Caco-2 (cell line): ENCODE results near the gene SVEP1. TPM values are rescaled to one million over a fixed set of nuclear protein-coding genes. Genes with fewer than 3 reads are reported as not detected.

Experiments
- BruUV-seq: library from RNA; stranded (reverse); fragments of 400-500 nt; replicated peaks from 2 replicates; lab custom pipeline; 2021; lab: Mats Ljungman, UMichigan
- CTCF ChIA-PET: fragments of 300-600 bp; sonication (Branson Sonifier 250); formaldehyde crosslinking; loops from one replicate; lab custom pipeline; 2022; ENCODE audit warnings: antibody characterized with exemption; lab: Charles Lee
- POLR2A ChIA-PET: fragments of 300-600 bp; sonication (Branson Sonifier 250); formaldehyde crosslinking; loops from one replicate; lab custom pipeline; 2022; ENCODE audit warnings: antibody characterized with exemption; lab: Charles Lee
- DNase-seq, 2 experiments: peaks; one replicate each; pipeline versions ENCODE4 v3.0.0 to v3.0.0-alpha.2; 2020 to 2022
- H3K27me3 ChIP-seq: replicated peaks from 2 replicates; pipeline ENCODE4 v1.6.0; 2011; ENCODE audit warnings: low read length; ENCODE audit not compliant: control insufficient read depth, insufficient read depth
- H3K36me3 ChIP-seq: 2 replicates; pipeline ENCODE4 v1.5.1; 2011; ENCODE audit warnings: low read length; ENCODE audit not compliant: control insufficient read depth, insufficient read depth
- H3K4me1 ChIP-seq: fragments of 250-450 bp; sonication (Bioruptor Pico); 2 replicates; pipeline ENCODE4 v1.5.1; 2020; ENCODE audit warnings: mild to moderate bottlenecking
- H3K4me3 ChIP-seq: 2 replicates; pipeline ENCODE4 v1.5.1; 2011; ENCODE audit warnings: low read depth, mild to moderate bottlenecking, control low read depth, low read length
- H3K9me3 ChIP-seq: fragments of 250-450 bp; sonication (Bioruptor Pico); 2 replicates; pipeline ENCODE4 v1.5.1; 2020; ENCODE audit warnings: mild to moderate bottlenecking, moderate library complexity
- H3K27ac Mint-ChIP-seq: one replicate; pipeline ENCODE4 v1.8.0; 2022; ENCODE audit warnings: mixed read lengths; ENCODE audit not compliant: unreplicated experiment
- H3K27me3 Mint-ChIP-seq: one replicate; pipeline ENCODE4 v1.8.0; 2022; ENCODE audit warnings: mixed read lengths; ENCODE audit not compliant: insufficient read depth, unreplicated experiment
- H3K36me3 Mint-ChIP-seq: one replicate; pipeline ENCODE4 v1.8.0; 2022; ENCODE audit warnings: mild to moderate bottlenecking, mixed read lengths; ENCODE audit not compliant: insufficient read depth, unreplicated experiment
- H3K4me1 Mint-ChIP-seq: one replicate; pipeline ENCODE4 v1.8.0; 2022; ENCODE audit warnings: low read depth, mixed read lengths; ENCODE audit not compliant: unreplicated experiment
- H3K4me3 Mint-ChIP-seq: one replicate; pipeline ENCODE4 v1.8.0; 2022; ENCODE audit warnings: mild to moderate bottlenecking, moderate library complexity, mixed read lengths; ENCODE audit not compliant: unreplicated experiment
- H3K9me3 Mint-ChIP-seq: one replicate; pipeline ENCODE4 v1.8.0; 2022; ENCODE audit warnings: mixed read lengths; ENCODE audit not compliant: unreplicated experiment
- intact Hi-C: fragments of 100-400 bp; cut with micrococcal nuclease; formaldehyde crosslinking; loops from one replicate; pipeline ENCODE4 v1.10.0; 2022; ENCODE audit not compliant: unreplicated experiment
- total RNA-seq: library from RNA; stranded (reverse); gene quantifications from 2 replicates; pipeline ENCODE4 v1.2.3, GENCODE V29; 2022
- TF ChIP-seq, protein P1 (sequence below), 2 experiments: fragments of 200-600 bp in 1 of 2; IDR thresholded peaks; 1 replicate in 1 of 2; 2 replicates in 1 of 2; pipeline versions ENCODE4 v1.5.1 to v1.8.0; 2011 to 2022; ENCODE audit warnings: antibody characterized with exemption in 1 of 2, control low read depth in 1 of 2, inconsistent platforms in 1 of 2, low read depth in 1 of 2, low read length in 1 of 2, mild to moderate bottlenecking in 1 of 2, moderate library complexity in 1 of 2; ENCODE audit not compliant: insufficient read depth in 1 of 2, severe bottlenecking in 1 of 2, unreplicated experiment in 1 of 2

Gene SVEP1
- total RNA-seq, 1 experiment from 2014 or later, result 2.9 TPM

DNA sequence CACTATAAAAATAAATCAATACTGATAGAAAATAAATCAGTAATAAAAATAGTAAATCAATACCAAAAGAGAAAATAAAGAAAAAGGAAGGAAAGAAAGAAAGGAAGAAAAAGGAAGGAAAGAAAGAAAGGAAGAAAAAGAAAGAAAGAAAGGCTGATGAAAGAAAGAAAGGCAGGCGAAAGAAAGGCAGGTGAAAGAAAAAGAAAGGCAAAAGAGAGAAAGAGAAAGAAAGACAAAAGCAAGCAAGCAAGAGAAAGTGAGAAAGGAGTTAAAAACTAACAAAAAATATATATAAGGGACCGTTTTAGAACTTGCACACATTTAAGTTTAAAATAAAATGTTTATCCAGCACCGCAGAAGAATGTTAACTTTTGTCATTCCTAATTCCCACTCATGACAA is 116.0 kb downstream of the SVEP1 start:
- no peaks in the 10 kb centered on the region for H3K27me3 ChIP-seq
- Mint-ChIP-seq H3K27me3 (no peaks in the 10 kb centered on the region), H3K4me3 (no peak overlapping the region), H3K9me3 (no peaks in the 10 kb centered on the region), H3K4me1 (no peaks in the 10 kb centered on the region), H3K36me3 (no peaks in the 10 kb centered on the region), H3K27ac (no peak overlapping the region)
- POLR2A ChIA-PET, result no interaction called here
- CTCF ChIA-PET, result no interaction called here
- no peak for DNase-seq
- no peaks in the 10 kb centered on the region for H3K36me3 ChIP-seq
- H3K4me3 ChIP-seq, result no peak overlapping the region
- no peaks in the 10 kb centered on the region for H3K4me1 ChIP-seq
- TF ChIP-seq, protein P1, sequence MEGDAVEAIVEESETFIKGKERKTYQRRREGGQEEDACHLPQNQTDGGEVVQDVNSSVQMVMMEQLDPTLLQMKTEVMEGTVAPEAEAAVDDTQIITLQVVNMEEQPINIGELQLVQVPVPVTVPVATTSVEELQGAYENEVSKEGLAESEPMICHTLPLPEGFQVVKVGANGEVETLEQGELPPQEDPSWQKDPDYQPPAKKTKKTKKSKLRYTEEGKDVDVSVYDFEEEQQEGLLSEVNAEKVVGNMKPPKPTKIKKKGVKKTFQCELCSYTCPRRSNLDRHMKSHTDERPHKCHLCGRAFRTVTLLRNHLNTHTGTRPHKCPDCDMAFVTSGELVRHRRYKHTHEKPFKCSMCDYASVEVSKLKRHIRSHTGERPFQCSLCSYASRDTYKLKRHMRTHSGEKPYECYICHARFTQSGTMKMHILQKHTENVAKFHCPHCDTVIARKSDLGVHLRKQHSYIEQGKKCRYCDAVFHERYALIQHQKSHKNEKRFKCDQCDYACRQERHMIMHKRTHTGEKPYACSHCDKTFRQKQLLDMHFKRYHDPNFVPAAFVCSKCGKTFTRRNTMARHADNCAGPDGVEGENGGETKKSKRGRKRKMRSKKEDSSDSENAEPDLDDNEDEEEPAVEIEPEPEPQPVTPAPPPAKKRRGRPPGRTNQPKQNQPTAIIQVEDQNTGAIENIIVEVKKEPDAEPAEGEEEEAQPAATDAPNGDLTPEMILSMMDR (IDR thresholded peaks at IDR 0.05; ENCODE audit: insufficient read depth in 1 of 2, low read depth in 1 of 2, low read length in 1 of 2, severe bottlenecking in 1 of 2, unreplicated experiment in 1 of 2), result no peak
- H3K9me3 ChIP-seq, result no peaks in the 10 kb centered on the region
- intact Hi-C loops, result no loop called here
- no TSS peak for BruUV-seq

DNA sequence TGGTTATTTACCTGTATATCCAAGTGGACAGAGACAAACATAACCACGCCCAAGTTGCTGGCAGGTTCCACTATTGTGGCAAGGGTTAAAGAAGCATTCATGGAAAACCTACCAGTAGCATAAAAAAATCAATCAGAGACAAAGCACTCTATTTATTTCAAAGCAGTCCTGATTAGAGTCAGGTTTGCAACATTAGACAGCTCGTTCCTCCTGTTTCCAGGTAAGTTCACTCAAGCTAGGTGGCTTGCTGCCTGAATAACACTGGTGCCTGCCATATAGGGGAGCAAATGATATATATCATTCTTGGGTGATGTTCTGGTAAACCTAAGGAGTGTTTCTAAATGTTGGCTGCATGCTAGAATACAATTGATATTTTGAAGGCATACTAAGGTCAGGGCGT is 122.3 kb downstream of the SVEP1 start:
- no peak overlapping the region for H3K4me3 ChIP-seq
- no TSS peak for BruUV-seq
- CTCF ChIA-PET, result no interaction called here
- TF ChIP-seq, protein P1 (IDR thresholded peaks at IDR 0.05; ENCODE audit: insufficient read depth in 1 of 2, low read depth in 1 of 2, low read length in 1 of 2, severe bottlenecking in 1 of 2, unreplicated experiment in 1 of 2), result no peak
- intact Hi-C loops, result no loop called here
- Mint-ChIP-seq H3K36me3 (no peaks in the 10 kb centered on the region), H3K27ac (no peak overlapping the region), H3K9me3 (no peaks in the 10 kb centered on the region), H3K4me1 (no peaks in the 10 kb centered on the region), H3K27me3 (no peaks in the 10 kb centered on the region), H3K4me3 (no peak overlapping the region)
- H3K36me3 ChIP-seq, result no peaks in the 10 kb centered on the region
- no peaks in the 10 kb centered on the region for H3K27me3 ChIP-seq
- POLR2A ChIA-PET, result no interaction called here
- no peak for DNase-seq
- H3K4me1 ChIP-seq, result no peaks in the 10 kb centered on the region
- no peaks in the 10 kb centered on the region for H3K9me3 ChIP-seq

DNA sequence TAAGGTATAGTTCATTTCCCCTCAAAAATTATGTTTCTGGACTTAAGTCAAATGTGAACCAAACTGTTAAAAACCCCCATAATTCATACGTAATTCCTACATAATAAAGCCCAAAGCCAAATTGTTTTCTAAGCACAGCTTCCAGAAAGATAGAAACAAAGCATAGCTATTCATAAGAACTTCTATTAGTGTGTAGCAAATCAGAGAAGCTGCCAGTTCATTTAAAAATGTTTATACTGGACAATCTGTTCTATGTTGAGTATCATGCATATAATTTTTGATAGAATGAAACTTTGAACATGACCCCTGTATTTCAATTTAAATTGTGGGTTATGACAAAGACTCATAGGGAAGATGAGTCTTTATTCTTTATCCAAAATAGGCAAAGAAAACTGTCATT is 122.9 kb downstream of the SVEP1 start:
- H3K4me1 ChIP-seq, result no peaks in the 10 kb centered on the region
- H3K36me3 Mint-ChIP-seq, result no peaks in the 10 kb centered on the region
- H3K27me3 ChIP-seq, result no peaks in the 10 kb centered on the region
- no peak overlapping the region for H3K4me3 ChIP-seq
- no peaks in the 10 kb centered on the region for H3K27me3 Mint-ChIP-seq
- H3K4me3 Mint-ChIP-seq, result no peak overlapping the region
- no peak for DNase-seq
- intact Hi-C loops, result no loop called here
- ChIA-PET POLR2A (no interaction called here), CTCF (no interaction called here)
- H3K4me1 Mint-ChIP-seq, result no peaks in the 10 kb centered on the region
- TF ChIP-seq, protein P1 (IDR thresholded peaks at IDR 0.05; ENCODE audit: insufficient read depth in 1 of 2, low read depth in 1 of 2, low read length in 1 of 2, severe bottlenecking in 1 of 2, unreplicated experiment in 1 of 2), result no peak
- no peaks in the 10 kb centered on the region for H3K9me3 ChIP-seq
- no peaks in the 10 kb centered on the region for H3K9me3 Mint-ChIP-seq
- no peak overlapping the region for H3K27ac Mint-ChIP-seq
- BruUV-seq, result no TSS peak
- no peaks in the 10 kb centered on the region for H3K36me3 ChIP-seq
